H9 (cell line): ENCODE results near the gene TMEM86B. TPM values are rescaled to one million over a fixed set of nuclear protein-coding genes. Genes with fewer than 3 reads are reported as not detected.

Source experiments
- DNase-seq: peaks from one replicate; pipeline ENCODE4 v3.0.0-alpha.2; 2017
- H2AFZ ChIP-seq: one replicate; pipeline ENCODE4 v1.6.1; 2013; ENCODE audit warnings: mild to moderate bottlenecking, low read length, control low read depth, moderate library complexity
- H2AK5ac ChIP-seq: 2 replicates; pipeline ENCODE4 v1.6.1; 2013; ENCODE audit warnings: low read length, control low read depth, mixed read lengths; ENCODE audit not compliant: insufficient read length
- H2BK120ac ChIP-seq: one replicate; pipeline ENCODE4 v1.6.1; 2013; ENCODE audit warnings: low read depth, mild to moderate bottlenecking, low read length, control low read depth, inconsistent platforms; ENCODE audit not compliant: poor library complexity, severe bottlenecking
- H2BK12ac ChIP-seq: 2 replicates; pipeline ENCODE4 v1.6.1; 2013; ENCODE audit warnings: low read length, control low read depth, mixed read lengths, low read depth; ENCODE audit not compliant: insufficient read length
- H2BK15ac ChIP-seq: 2 replicates; pipeline ENCODE4 v1.6.1; 2013; ENCODE audit warnings: low read depth, low read length, control low read depth
- H2BK20ac ChIP-seq: one replicate; pipeline ENCODE4 v1.6.1; 2013; ENCODE audit warnings: low read depth, mild to moderate bottlenecking, low read length, control low read depth, inconsistent platforms; ENCODE audit not compliant: poor library complexity, severe bottlenecking
- H2BK5ac ChIP-seq: 2 replicates; pipeline ENCODE4 v1.6.1; 2013; ENCODE audit warnings: low read length, control low read depth, mixed read lengths; ENCODE audit not compliant: insufficient read length
- H3K14ac ChIP-seq: 2 replicates; pipeline ENCODE4 v1.6.1; 2013; ENCODE audit warnings: low read length, control low read depth; ENCODE audit not compliant: insufficient read depth
- H3K18ac ChIP-seq: 2 replicates; pipeline ENCODE4 v1.6.1; 2013; ENCODE audit warnings: low read depth, mild to moderate bottlenecking, mixed read lengths, low read length, control low read depth; ENCODE audit not compliant: insufficient read length
- H3K23ac ChIP-seq: 2 replicates; pipeline ENCODE4 v1.6.1; 2013; ENCODE audit warnings: low read length, control low read depth, mixed read lengths, low read depth; ENCODE audit not compliant: insufficient read length
- H3K23me2 ChIP-seq: 2 replicates; pipeline ENCODE4 v1.6.1; 2013; ENCODE audit warnings: low read depth, mild to moderate bottlenecking, mixed read lengths, low read length, control low read depth; ENCODE audit not compliant: insufficient read length, poor library complexity, severe bottlenecking
- H3K27ac ChIP-seq: 2 replicates; pipeline ENCODE4 v1.5.1; 2013; ENCODE audit warnings: low read length, control low read depth, mixed read lengths, low read depth; ENCODE audit not compliant: insufficient read length
- H3K27me3 ChIP-seq: 2 replicates; pipeline ENCODE4 v1.6.1; 2013; ENCODE audit warnings: low read length, control low read depth, inconsistent platforms; ENCODE audit not compliant: insufficient read depth
- H3K4ac ChIP-seq: 2 replicates; pipeline ENCODE4 v1.6.1; 2013; ENCODE audit warnings: low read depth, mild to moderate bottlenecking, control low read depth, inconsistent platforms, low read length, moderate library complexity
- H3K4me1 ChIP-seq: 2 replicates; pipeline ENCODE4 v1.6.1; 2013; ENCODE audit warnings: low read length, control low read depth, inconsistent platforms; ENCODE audit not compliant: insufficient read depth
- H3K4me2 ChIP-seq: 2 replicates; pipeline ENCODE4 v1.6.1; 2013; ENCODE audit warnings: low read length, control low read depth, mixed read lengths; ENCODE audit not compliant: insufficient read length, insufficient read depth
- H3K56ac ChIP-seq: 2 replicates; pipeline ENCODE4 v1.6.1; 2013; ENCODE audit warnings: low read depth, mild to moderate bottlenecking, mixed read lengths, low read length, control low read depth; ENCODE audit not compliant: insufficient read length
- H3K79me1 ChIP-seq: 2 replicates; pipeline ENCODE4 v1.6.1; 2013; ENCODE audit warnings: low read depth, mild to moderate bottlenecking, moderate library complexity, low read length, control low read depth, inconsistent platforms; ENCODE audit not compliant: insufficient read depth, poor library complexity, severe bottlenecking
- H3K79me2 ChIP-seq: 2 replicates; pipeline ENCODE4 v1.6.1; 2013; ENCODE audit warnings: low read length, control low read depth, inconsistent platforms; ENCODE audit not compliant: insufficient read depth
- H3K9ac ChIP-seq: 2 replicates; pipeline ENCODE4 v1.6.1; 2013; ENCODE audit warnings: low read length, control low read depth, mixed read lengths; ENCODE audit not compliant: insufficient read length; ENCODE audit errors: extremely low read depth
- H3K9me3 ChIP-seq: one replicate; pipeline ENCODE4 v1.6.1; 2013; ENCODE audit warnings: low read depth, low read length, inconsistent platforms; ENCODE audit not compliant: control insufficient read depth
- H3T11ph ChIP-seq: one replicate; pipeline ENCODE4 v1.6.1; 2013; ENCODE audit warnings: mild to moderate bottlenecking, low read length, control low read depth, inconsistent platforms
- H4K20me1 ChIP-seq: one replicate; pipeline ENCODE4 v1.6.1; 2013; ENCODE audit not compliant: control insufficient read depth, insufficient read length, insufficient read depth
- H4K5ac ChIP-seq: 2 replicates; pipeline ENCODE4 v1.6.1; 2013; ENCODE audit warnings: low read depth, mild to moderate bottlenecking, mixed read lengths, low read length, control low read depth; ENCODE audit not compliant: insufficient read length
- H4K8ac ChIP-seq: replicated peaks from 2 replicates; pipeline ENCODE4 v1.6.1; 2013; ENCODE audit warnings: low read length, control low read depth, mixed read lengths, low read depth; ENCODE audit not compliant: insufficient read length
- H4K91ac ChIP-seq: 2 replicates; pipeline ENCODE4 v1.6.1; 2013; ENCODE audit warnings: low read depth, mild to moderate bottlenecking, moderate library complexity, mixed read lengths, low read length, control low read depth; ENCODE audit not compliant: insufficient read length
- H3K27ac Mint-ChIP-seq, 3 experiments: 2 replicates in 2 of 3; 3 replicates in 1 of 3; pipeline ENCODE4 v1.8.0; 2020 to 2021; ENCODE audit warnings: mixed read lengths in 3 of 3, mild to moderate bottlenecking in 1 of 3, moderate library complexity in 1 of 3
- H3K27me3 Mint-ChIP-seq: 2 replicates; pipeline ENCODE4 v1.8.0; 2021; ENCODE audit warnings: low read depth, mild to moderate bottlenecking, moderate library complexity, mixed read lengths
- H3K36me3 Mint-ChIP-seq, 3 experiments: 2 replicates in 2 of 3; 3 replicates in 1 of 3; pipeline ENCODE4 v1.8.0; 2020 to 2021; ENCODE audit warnings: low read depth in 3 of 3, mixed read lengths in 3 of 3; ENCODE audit not compliant: insufficient read depth in 1 of 3
- H3K4me1 Mint-ChIP-seq, 2 experiments: 2 replicates each; pipeline ENCODE4 v1.8.0; 2020; ENCODE audit warnings: mixed read lengths in 2 of 2
- H3K4me3 Mint-ChIP-seq, 2 experiments: 2 replicates in 1 of 2; 3 replicates in 1 of 2; pipeline ENCODE4 v1.8.0; 2020 to 2021; ENCODE audit warnings: mild to moderate bottlenecking in 2 of 2, mixed read lengths in 2 of 2, moderate library complexity in 1 of 2
- H3K9me3 Mint-ChIP-seq, 2 experiments: 2 replicates in 1 of 2; 3 replicates in 1 of 2; pipeline ENCODE4 v1.8.0; 2020; ENCODE audit warnings: mild to moderate bottlenecking in 2 of 2, mixed read lengths in 2 of 2, moderate library complexity in 1 of 2
- CTCF ChIP-seq: fragments of 200-600 bp; sonication (generic); conservative IDR thresholded peaks from 3 replicates; pipeline ENCODE4 v1.8.0; 2021; ENCODE audit warnings: antibody characterized with exemption, mild to moderate bottlenecking
- WGBS: extraction: QIAGEN DNeasy Blood & Tissue Kit; methylation state at CpG from one replicate; pipeline ENCODE4 v1.1.7; 2013; ENCODE audit warnings: missing lambda C conversion rate, low lambda C conversion rate, mixed read lengths; ENCODE audit not compliant: insufficient read length; ENCODE audit errors: extremely low coverage; 5-methylcytosine and 5-hydroxymethylcytosine counted together
- total RNA-seq: library from RNA; stranded (reverse); gene quantifications from 2 replicates; pipeline ENCODE4 v1.2.1, GENCODE V29; 2021

Gene TMEM86B
- total RNA-seq, 1 experiment from 2014 or later = 4.5 TPM

GRCh38 chr19:55277494-55277893 is 48.9 kb upstream of the TMEM86B start:
- H3K23me2 ChIP-seq = peaks cover 4% of the 10 kb centered on the region
- no peak for TF ChIP-seq CTCF
- peak overlapping the region in 1 of 2 experiments; percentile 43; a peak in 1 of 5 replicates for H3K4me3 Mint-ChIP-seq

More at GRCh38 chr19:55277494-55277893, 48.9 kb upstream of the TMEM86B start:
- no peak overlapping the region for H4K91ac ChIP-seq
- H2BK12ac ChIP-seq = no peak overlapping the region
- H2BK5ac ChIP-seq = no peak overlapping the region
- H4K8ac ChIP-seq = no peak overlapping the region
- no peaks in the 10 kb centered on the region for H3K79me1 ChIP-seq
- no peak overlapping the region for H3T11ph ChIP-seq
- DNase-seq = no peak
- Mint-ChIP-seq H3K27ac (no peak overlapping the region), H3K4me1 (peaks cover 12 to 15% of the 10 kb centered on the region in 2 experiments), H3K9me3 (no peaks in the 10 kb centered on the region), H3K36me3 (peaks cover 5 to 20% (median 15%) of the 10 kb centered on the region in 3 experiments; a peak in 6 of 7 replicates), H3K27me3 (no peaks in the 10 kb centered on the region)
- H3K4me2 ChIP-seq = no peak overlapping the region
- H3K27ac ChIP-seq = no peak overlapping the region
- H3K79me2 ChIP-seq = no peaks in the 10 kb centered on the region
- H3K4me1 ChIP-seq = no peaks in the 10 kb centered on the region; the same call in 1 of the 2 replicates
- no peak overlapping the region for H3K9ac ChIP-seq
- no peak overlapping the region for H2BK120ac ChIP-seq
- WGBS = no CpG with 5 or more reads among the region's 17 CpGs
- H3K4ac ChIP-seq = no peak overlapping the region
- H4K5ac ChIP-seq = no peak overlapping the region
- H3K9me3 ChIP-seq = no peaks in the 10 kb centered on the region
- H2BK15ac ChIP-seq = no peak overlapping the region
- no peak overlapping the region for H3K56ac ChIP-seq
- no peak overlapping the region for H3K14ac ChIP-seq
- no peaks in the 10 kb centered on the region for H3K27me3 ChIP-seq
- H2BK20ac ChIP-seq = no peak overlapping the region
- no peak overlapping the region for H2AK5ac ChIP-seq
- H2AFZ ChIP-seq = no peak overlapping the region
- H3K18ac ChIP-seq = no peak overlapping the region
- H4K20me1 ChIP-seq = no peaks in the 10 kb centered on the region
- H3K23ac ChIP-seq = no peak overlapping the region
